ENCODE data around the gene ABHD17A.
A peak's percentile ranks its signal among the peaks of the same experiment; 100 is the strongest.
"Not testable (repeated sequence)": the region's sequence is repeated elsewhere in the genome, so short reads cannot be mapped to it uniquely, and the experiment has no call there.

The ABHD17A gene

DNA sequence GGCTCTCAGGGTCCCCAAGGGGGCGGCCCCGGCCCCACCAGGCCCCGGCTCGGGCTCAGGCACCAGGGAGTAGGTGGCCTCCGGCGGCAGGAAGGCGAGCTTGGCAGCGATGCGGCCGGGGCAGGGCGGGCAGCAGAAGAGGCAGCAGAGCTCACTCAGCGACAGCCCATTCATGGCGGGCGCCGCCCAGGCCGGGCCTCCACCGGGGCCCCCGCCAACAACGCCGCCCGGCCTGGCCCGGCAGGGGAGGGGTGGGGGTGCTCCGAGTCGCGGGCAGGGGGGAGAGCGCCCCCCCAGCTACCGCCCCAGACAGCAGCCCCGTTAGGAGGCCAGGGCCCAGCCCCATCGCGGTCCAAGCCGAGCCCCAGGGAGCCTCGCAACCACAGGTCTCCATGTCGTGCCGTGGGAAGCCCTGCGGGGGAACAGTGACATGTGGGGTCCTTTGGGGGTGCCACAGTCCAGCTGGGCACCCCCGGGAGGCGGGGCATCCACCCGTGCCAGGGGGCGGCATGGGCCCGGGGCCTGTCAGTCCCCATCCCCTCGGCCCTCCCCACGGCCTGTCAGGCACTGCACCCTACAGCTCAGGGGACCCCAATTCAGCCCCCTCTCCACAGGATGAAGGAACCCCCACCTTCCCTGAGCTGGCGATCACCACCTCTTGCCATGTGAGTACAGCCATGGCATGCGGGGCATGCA, 3.8 kb downstream of the ABHD17A start:
- not testable (repeated sequence) for DNase-seq (ENCODE audit: low read depth, low spot score)

DNA sequence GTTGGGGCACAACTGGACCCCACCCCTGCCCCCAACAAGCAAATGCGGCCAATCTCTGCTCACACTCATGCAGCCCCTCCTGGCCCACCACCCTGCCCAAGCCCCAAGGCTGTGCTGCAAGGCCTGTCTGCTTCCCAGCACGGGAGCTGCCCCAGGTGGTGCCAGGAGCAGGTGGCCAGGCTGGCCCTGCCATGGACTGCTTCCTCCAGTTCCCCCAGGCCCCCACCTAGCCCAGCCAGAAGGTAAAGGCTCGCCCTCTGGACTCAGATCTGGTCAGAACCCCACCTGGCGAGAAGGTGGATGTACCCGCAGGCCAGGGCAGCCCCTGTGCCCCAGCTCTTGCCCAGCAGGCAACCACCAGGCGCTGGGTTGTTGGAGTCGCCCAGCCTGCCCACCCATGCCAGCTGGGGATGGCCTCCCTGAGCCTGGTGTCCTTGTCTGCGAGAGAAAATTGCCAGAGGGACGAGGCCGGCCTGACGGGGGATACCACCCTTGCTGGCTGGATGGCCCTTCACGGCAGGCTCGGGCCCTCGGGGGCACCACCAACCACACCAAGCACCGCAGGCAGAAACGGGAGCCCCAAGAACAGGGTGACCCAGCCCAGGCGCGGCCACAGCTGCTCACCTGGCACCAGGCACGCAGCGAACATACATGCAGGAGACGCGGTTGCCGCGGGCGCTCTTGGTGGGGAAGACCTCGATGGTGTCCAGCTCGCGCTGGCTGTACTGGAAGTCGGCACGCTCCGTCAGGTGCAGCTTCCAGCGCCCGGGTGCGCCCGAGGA, 4.5 kb downstream of the ABHD17A start:
- DNase-seq (ENCODE audit: low read depth, low spot score) = no peak

GRCh38 chr19:1879982-1880381, 5.3 kb downstream of the ABHD17A start:
- not testable (repeated sequence) for DNase-seq (ENCODE audit: low read depth, low spot score)

DNA sequence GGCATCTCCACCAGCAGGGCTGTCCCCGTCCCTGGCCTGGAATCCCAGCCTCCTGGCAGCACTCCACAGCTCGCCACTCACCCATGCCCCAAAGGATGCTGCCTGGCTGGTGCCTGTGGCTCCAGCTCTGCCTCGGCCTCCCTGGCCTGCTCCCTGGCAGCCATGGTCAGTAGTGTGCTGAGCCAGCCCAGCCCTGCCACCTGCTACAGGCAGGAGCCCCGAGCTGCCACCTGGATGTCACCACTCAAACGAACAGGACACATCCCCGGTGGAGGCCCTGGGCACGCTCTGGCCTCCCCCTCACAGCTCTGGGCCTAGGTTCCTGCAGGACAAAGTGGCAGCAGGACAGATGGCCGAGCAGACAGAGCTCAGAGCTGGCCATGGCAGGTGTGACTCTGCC, 6.7 kb downstream of the ABHD17A start:
- not testable (repeated sequence) for DNase-seq (ENCODE audit: low read depth, low spot score)

- not testable (repeated sequence) for DNase-seq (ENCODE audit: low read depth, low spot score)
These were observed 8.0 kb downstream of the ABHD17A start for GRCh38 chr19:1877280-1877660.

GRCh38 chr19:1876496-1877279, 8.6 kb downstream of the ABHD17A start:
- not testable (repeated sequence) for DNase-seq (ENCODE audit: low read depth, low spot score)

DNA sequence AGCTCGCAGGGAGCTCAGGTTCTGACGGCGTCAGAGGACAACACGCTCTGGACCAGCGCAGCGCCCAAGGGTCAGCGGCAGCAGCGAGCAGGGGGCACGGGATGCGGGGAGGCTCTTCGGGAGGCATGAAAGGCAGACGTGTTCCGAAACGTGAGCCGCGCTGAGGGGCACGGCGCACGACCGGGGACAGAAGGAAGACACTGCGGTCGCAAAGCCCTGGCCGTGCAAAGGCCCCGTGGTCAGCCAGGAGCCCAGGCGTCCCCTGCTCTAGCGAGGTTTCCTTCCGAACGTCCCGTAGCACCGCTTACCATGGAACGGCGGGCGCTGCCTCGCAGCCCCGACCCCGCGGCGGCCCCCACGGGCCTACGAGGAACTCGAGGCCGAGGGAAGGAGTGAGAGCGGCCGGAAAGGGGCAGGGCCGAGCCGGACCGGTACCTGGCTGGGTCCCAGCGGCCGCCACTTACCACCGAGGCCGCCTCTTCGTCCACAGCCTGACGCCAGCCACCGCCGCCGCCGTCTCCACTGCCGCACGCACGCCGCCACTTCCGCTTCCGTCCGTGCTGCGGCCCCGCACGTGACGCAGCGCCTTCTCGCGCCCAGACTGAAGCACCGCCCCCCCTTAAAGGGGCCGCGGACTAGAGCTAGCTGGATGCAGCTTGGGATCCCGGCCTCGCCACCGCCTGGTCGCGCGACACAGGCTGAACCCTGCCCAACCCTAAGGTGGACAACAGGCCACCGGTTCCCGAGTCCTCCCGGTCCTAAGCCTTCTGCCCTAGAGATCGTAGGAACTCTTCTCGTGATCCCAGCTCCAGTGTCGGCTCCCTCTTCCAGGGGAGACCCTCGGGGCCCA, 9.4 kb downstream of the ABHD17A start:
- DNase-seq (ENCODE audit: low read depth, low spot score) = peak; percentile 70

GRCh38 chr19:1875265-1875645, 10.0 kb downstream of the ABHD17A start:
- not testable (repeated sequence) for DNase-seq (ENCODE audit: low read depth, low spot score)

DNA sequence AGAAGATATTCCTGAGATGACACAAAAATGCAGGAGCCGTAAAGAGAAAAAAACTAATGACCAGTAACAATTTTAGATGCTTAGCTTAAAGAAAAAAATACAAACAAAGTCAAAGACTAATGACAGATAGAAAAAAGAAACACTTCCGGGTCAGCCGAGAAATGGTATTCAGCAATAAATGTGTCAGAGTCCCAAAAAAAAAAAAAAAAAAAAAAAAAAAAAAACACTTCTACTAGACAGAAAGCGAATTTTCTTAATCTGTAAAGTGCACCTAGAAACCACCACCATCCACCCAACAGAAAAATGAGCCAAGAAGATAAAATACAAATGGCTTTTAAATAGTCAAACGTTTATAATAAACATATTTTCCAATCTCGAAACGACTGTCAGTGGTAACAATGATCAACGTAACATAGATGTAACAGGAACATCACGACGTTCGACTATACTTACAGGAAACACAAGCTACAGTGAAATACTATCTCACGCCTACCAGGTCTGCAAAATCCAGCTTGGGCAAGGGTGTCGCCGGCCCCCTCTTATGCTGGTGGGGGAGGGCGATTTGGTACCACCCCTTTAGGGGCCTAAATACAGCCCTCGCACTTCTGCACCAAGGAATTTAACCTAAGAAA, 10.6 kb downstream of the ABHD17A start:
- no peak for DNase-seq (ENCODE audit: low read depth, low spot score)

GRCh38 chr19:1873524-1874473, 11.5 kb downstream of the ABHD17A start:
- DNase-seq (ENCODE audit: low read depth, low spot score) = no peak

- DNase-seq (ENCODE audit: low read depth, low spot score) = no peak
These were observed 12.3 kb downstream of the ABHD17A start for GRCh38 chr19:1872807-1873523.

GRCh38 chr19:1871630-1872029, 13.7 kb downstream of the ABHD17A start:
- DNase-seq (ENCODE audit: low read depth, low spot score) = no peak

DNA sequence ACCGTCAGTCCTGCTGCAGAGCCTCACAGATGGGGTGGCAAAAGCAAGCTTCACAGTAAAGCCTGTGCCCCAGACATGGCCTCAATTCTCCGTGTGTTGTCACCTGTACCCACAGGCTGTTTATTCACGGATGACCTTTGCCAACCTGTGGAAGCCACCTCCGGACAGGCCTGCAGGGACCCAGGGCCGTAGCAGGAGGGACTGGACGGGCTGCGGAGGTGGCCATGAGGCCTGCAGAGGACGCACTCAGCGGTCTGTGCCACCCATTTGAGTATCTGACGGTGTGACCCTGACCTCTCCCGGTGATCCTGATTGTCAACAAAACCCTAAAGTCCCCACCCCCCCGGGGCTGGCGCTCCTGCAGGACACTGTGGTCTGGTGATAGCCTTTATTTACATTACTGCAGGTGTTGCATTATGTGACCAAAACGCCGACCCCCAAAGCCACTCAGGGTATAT, 14.1 kb downstream of the ABHD17A start:
- DNase-seq (ENCODE audit: low read depth, low spot score) = no peak

DNA sequence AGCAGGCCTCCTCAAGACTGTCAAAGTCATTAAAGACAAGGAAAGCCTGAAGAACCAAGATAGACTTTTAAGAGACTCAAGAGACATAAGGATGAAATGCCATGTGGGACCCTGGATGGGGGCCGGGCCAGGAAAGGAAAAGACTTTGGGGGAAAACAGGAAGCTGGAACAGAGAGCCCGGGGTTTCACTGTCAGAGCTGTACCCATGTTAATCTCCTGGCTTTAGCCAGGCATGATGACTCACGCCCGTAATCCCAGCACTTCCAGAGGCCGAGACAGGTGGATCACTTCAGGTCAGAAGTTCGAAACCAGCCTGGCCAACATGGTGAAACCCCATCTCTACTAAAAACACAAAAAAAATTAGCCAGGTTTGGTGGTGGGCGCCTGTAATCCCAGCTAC, 16.3 kb downstream of the ABHD17A start:
- no peak for DNase-seq (ENCODE audit: low read depth, low spot score)

DNA sequence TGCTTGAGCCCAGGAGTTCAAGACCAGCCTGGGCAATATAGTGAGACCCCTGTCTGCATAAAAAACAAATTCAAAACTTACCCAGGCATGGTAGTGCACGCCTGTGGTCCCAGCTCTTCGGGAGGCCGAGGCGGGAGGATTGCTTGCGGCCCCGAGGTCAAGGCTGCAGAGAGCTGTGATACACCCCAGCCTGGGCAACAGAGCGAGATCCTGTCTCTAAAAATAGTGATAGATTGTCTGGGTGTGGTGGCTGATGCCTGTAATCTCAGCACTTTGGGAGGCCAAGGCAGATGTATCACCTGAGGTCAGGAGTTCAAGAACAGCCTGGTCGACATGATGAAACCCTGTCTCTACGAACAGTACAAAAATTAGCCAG, 18.0 kb downstream of the ABHD17A start:
- DNase-seq (ENCODE audit: low read depth, low spot score) = no peak

DNA sequence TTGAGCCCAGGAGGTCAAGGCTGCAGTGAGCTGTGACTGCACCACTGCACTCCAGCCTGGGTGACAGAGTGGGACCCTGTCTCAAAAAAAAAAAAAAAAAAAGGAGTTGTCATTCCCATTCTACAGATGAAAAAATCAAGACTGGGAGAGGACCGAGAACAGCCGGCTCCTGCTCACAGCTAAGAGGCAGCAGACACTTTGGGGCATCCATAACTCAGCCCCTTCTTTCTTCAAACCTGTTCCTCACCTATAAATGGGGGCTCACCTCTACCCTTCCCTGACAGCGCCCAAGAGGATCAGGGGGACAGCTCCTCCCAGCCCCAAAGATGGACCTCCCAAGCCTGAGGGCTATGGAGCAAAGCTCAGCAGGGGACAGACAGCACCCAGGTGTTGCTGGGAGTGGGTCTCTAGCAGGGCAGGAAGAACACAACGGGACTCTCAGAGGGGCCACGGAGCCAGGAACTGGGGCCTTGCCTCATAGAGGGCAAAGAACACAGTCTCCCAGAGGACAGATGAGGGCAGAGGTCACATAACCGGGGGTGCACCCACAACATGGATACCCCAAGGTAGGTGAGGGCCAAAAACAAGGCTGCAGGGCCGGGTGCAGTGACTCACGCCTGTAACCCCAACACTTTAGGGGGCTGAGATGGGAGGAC, 18.5 kb downstream of the ABHD17A start:
- DNase-seq (ENCODE audit: low read depth, low spot score) = no peak

DNA sequence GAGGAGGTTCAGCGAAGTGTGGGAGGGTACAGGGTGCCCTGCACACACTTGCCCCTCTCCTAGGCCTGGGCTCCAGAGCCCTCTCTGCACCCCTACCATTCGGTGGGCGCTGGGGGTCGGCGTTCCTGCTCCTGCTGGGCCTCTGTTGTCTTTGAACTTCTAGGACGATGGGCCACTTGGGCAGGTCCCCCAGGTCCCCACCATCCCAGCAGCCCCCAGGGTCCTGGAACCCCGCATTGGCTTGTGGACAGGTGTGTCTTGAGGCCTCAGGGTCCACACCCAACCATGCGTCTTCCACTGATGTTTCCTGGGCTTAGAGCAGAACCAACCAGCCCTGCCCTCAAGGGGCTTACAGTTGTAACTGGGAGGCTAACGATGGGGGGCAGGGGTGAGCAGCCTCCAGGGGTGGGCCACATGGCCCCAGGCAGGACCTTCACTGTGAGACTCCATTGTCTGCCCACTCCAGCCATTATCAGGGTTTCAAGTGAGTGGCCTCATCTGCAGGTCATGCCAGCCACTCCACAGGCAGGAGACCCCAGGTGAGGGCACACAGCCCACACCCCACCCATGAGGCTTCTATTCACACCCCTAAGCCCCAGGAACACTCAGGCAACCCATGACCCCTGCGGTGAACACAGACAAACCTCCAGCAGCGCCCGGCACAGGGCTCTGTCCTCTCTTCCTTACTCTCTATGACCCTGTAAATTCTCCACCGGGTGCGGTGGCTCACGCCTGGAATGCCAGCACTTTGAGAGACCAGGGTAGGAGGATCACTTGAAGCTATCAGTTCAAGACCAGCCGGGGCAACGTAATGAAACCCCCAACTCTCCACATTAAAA, 19.9 kb downstream of the ABHD17A start:
- no peak for DNase-seq (ENCODE audit: low read depth, low spot score)

All from activated naive CD8-positive, alpha-beta T cell treated with anti-CD3 and anti-CD28 coated beads, Interleukin-2, amount 50 U/mL, for 16 hours (primary cell).